ENCODE results near the gene CUL3.
"Not testable (repeated sequence)": the region's sequence is repeated elsewhere in the genome, so short reads cannot be mapped to it uniquely, and the experiment has no call there.

GRCh38 chr2:224487940-224488339 is 97.2 kb downstream of the CUL3 start:
- not testable (repeated sequence) for TF ChIP-seq CTCF (IDR thresholded peaks at IDR 0.05; ENCODE audit: insufficient read depth, low read length); REST (IDR thresholded peaks at IDR 0.05; ENCODE audit: insufficient replicate concordance, low read depth); POLR2AphosphoS5 (IDR thresholded peaks at IDR 0.05; ENCODE audit: low read depth)
